ENCODE data around the gene COL13A1. TPM values are rescaled to one million over a fixed set of nuclear protein-coding genes. Genes with fewer than 3 reads are reported as not detected.
A peak's percentile ranks its signal among the peaks of the same experiment; 100 is the strongest.

COL13A1 gene
- total RNA-seq, 1 donor from 2014 or later, result 9.5 TPM

DNA sequence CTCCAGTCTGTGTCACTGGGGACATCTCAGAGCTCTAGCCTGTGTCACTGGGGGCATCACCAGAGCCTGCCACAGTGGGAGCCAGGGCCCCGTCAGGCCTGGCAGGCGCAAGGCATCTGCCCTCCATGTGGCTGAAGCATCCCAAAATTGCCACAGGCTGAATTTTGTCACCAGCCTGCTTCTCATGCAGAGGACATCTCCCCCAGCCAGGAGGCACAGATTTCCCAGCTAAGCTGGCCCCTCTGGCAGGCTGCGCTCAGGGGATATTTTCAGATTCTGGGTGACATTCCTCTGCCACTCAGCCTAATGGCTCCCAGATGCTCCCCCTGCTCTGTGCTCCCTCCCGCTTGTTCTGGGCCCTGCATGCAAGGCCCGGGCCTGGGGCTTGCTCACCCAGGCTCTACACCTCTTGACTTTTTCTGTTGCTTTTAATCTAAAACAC lies 64.6 kb downstream of the COL13A1 start:
- peaks cover 64% of the 10 kb centered on the region for H3K4me1 Mint-ChIP-seq
- peak overlapping the region; percentile 50 for H3K4me3 Mint-ChIP-seq

DNA sequence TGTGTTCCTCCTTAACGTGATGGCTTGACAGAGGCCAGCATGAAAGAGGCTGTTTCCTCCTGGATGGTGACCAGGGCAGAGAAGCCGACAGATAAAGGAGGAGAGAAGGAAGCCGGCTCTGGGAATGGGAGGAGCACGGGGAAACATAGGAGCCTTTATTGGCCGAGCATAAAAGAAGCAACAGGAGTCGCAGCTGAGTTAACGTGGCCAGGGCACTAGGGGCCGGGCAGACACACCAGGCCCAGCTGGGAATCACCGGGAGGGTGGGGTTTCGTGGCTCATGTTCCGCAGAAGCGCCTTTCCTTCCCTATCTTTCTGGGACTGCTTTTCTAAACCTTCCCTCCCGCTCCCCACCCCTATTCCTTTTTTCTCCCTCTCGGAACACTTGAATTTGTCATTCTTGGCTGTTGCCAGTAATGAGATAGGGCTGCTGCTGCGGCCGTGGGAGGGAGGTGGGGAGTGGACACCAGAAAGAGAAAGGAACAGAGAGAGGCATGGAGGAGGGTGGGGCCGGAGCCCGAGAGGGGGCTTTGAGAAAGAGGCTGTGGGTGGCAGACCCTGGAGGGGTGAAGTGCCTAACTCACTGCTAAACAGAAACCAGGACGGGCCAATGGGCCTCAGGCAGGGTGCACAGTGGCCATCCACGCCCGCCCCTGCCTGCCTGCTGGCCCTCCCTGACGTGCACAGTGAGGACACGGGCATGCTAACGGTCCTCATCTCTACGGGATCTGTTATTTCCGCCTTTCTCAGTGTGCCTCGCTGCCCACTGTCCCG lies 65.2 kb downstream of the COL13A1 start:
- TF ChIP-seq, protein P1, sequence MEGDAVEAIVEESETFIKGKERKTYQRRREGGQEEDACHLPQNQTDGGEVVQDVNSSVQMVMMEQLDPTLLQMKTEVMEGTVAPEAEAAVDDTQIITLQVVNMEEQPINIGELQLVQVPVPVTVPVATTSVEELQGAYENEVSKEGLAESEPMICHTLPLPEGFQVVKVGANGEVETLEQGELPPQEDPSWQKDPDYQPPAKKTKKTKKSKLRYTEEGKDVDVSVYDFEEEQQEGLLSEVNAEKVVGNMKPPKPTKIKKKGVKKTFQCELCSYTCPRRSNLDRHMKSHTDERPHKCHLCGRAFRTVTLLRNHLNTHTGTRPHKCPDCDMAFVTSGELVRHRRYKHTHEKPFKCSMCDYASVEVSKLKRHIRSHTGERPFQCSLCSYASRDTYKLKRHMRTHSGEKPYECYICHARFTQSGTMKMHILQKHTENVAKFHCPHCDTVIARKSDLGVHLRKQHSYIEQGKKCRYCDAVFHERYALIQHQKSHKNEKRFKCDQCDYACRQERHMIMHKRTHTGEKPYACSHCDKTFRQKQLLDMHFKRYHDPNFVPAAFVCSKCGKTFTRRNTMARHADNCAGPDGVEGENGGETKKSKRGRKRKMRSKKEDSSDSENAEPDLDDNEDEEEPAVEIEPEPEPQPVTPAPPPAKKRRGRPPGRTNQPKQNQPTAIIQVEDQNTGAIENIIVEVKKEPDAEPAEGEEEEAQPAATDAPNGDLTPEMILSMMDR (conservative IDR thresholded peaks at IDR 0.05), result no peak
- Mint-ChIP-seq H3K36me3 (ENCODE audit: low read depth) (no peaks in the 10 kb centered on the region), H3K27ac (ENCODE audit: unreplicated experiment) (peak overlapping the region; percentile 20), H3K27me3 (ENCODE audit: low read depth) (no peaks in the 10 kb centered on the region), H3K4me3 (peak overlapping the region; percentile 50), H3K4me1 (peaks cover 57% of the 10 kb centered on the region), H3K9me3 (no peaks in the 10 kb centered on the region)
- peak; percentile 53 for DNase-seq (ENCODE audit: low read depth, low spot score)

More for the DNA sequence above, 64.6 kb downstream of the COL13A1 start:
- Mint-ChIP-seq H3K27me3 (ENCODE audit: low read depth) (no peaks in the 10 kb centered on the region), H3K9me3 (no peaks in the 10 kb centered on the region), H3K27ac (ENCODE audit: unreplicated experiment) (peak overlapping the region; percentile 20), H3K36me3 (ENCODE audit: low read depth) (no peaks in the 10 kb centered on the region)
- DNase-seq (ENCODE audit: low read depth, low spot score), result no peak
- TF ChIP-seq, protein P1 (conservative IDR thresholded peaks at IDR 0.05), result no peak

DNA sequence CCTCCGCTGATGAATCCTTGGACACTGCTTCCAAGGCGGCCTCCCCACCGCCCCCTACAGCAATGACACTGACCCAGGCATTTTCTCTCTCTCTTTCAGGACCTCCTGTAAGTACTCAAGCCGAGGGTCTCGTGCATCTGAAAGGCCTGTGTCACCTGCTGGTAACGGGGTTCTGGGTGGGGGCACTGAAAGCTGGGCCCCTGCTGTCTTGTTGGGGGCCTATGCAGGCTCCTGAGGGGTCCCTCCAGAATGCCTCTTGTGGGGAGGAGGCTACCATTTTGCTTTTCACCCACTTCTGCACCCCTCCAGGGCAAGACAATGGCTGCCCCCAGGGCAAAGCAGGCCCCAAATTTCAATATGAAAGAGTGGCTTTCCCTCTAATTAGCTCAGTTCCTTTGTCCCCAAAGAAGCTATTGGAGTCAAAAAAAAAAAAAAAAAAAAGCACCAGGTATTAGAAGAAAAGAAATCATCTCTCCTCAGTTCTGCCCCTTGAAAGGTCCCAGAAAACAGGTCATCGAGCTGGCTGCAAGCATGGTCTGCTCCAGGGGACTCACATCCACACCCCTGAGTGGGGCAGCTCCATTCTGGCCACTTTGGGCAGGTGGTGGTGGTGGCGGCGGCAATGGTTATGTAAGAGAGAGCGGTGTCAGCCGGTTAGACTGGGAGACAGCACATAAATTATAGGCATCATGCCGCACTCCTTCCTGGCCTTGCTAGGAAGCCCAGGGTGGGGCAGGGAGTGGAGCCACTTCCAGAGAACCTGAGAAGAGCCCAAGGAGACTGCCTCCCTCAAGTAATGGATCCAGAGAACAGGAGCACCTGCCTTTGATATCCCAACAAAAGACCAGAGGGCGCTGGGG lies 66.2 kb downstream of the COL13A1 start:
- TF ChIP-seq, protein P1 (conservative IDR thresholded peaks at IDR 0.05), result no peak
- Mint-ChIP-seq H3K4me1 (peaks cover 47% of the 10 kb centered on the region), H3K27me3 (ENCODE audit: low read depth) (no peaks in the 10 kb centered on the region), H3K9me3 (no peaks in the 10 kb centered on the region), H3K27ac (ENCODE audit: unreplicated experiment) (peak overlapping the region; percentile 16), H3K36me3 (ENCODE audit: low read depth) (no peaks in the 10 kb centered on the region), H3K4me3 (no peak overlapping the region)
- no peak for DNase-seq (ENCODE audit: low read depth, low spot score)

DNA sequence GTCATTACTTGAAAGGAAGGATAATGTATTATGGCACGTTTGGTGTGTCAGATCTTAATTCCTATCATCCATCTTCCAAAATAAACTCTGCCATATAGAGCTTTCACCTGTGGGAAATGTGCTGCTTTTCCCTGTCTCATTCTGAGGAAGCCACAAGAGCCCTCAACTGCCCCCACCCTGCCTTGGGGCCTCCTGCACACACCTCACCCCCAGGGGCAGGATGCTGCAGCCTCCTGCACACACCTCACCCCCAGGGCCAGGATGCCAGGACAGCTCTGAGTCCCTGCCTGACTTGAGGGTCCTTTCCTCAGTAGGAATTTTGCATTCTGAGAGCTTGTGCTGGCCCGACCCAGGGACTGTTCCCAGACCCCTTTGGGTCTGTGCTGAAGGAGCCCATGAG lies 67.1 kb downstream of the COL13A1 start:
- Mint-ChIP-seq H3K27me3 (ENCODE audit: low read depth) (no peaks in the 10 kb centered on the region), H3K9me3 (no peaks in the 10 kb centered on the region), H3K4me1 (peaks cover 44% of the 10 kb centered on the region), H3K36me3 (ENCODE audit: low read depth) (no peaks in the 10 kb centered on the region), H3K27ac (ENCODE audit: unreplicated experiment) (no peak overlapping the region), H3K4me3 (no peak overlapping the region)
- no peak for DNase-seq (ENCODE audit: low read depth, low spot score)
- TF ChIP-seq, protein P1 (conservative IDR thresholded peaks at IDR 0.05), result no peak

DNA sequence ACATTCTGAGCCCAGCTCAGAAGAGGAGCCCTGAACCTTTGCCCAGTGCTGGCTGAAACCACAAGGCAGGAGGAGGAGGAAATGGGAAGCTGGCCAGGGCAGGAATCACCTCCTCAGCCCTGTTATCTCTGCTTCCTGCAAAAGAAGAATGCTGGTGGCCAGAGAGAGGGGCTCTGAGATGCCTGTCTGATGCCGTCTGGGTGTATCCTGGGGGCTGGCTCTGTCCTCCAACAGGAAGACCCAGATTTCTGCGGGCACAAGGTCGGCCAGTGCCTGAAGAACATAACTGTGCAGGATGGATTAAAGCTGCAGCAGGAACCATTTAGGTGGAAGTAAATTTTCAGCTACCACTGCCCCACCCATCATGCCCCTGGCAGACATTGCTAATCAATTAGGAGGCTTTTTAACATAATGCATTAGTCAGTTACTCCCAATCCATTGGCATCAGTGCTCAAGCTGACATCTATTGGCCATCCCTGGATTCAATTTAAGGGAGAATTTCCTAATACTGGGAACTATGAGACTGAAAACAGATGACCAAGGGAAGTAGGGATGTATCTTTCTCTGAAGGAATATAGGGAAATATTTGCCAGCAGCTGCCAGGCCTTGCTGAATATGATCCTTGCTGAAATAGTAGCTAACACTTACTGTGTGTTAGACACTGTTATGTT lies 67.7 kb downstream of the COL13A1 start:
- Mint-ChIP-seq H3K27ac (ENCODE audit: unreplicated experiment) (no peak overlapping the region), H3K27me3 (ENCODE audit: low read depth) (no peaks in the 10 kb centered on the region), H3K4me3 (no peak overlapping the region), H3K4me1 (peaks cover 38% of the 10 kb centered on the region), H3K9me3 (no peaks in the 10 kb centered on the region), H3K36me3 (ENCODE audit: low read depth) (no peaks in the 10 kb centered on the region)
- no peak for DNase-seq (ENCODE audit: low read depth, low spot score)
- TF ChIP-seq, protein P1 (conservative IDR thresholded peaks at IDR 0.05), result no peak

Data from neural crest cell (in vitro differentiated cells).